ENCODE results near the gene MYRIP.

DNA sequence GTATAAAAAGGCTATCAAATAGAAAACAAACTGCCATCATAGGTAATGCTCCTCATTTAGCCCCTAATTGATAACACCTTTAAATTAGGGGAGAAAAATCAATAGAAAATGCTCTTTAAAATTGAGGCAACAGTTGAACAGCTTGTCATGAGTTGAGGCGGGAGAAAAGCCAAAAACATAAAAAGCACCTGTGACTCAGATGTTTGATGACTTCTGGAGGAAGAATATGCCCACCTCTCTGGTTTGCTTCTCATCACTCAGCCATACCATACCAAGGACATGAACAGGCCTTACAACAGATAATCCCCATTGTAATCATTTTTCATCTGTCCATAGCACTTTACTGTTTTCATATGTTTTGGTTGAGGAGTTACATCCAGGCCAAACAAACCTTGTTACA, 246.0 kb downstream of the MYRIP start:
- TF ChIP-seq, protein P1, sequence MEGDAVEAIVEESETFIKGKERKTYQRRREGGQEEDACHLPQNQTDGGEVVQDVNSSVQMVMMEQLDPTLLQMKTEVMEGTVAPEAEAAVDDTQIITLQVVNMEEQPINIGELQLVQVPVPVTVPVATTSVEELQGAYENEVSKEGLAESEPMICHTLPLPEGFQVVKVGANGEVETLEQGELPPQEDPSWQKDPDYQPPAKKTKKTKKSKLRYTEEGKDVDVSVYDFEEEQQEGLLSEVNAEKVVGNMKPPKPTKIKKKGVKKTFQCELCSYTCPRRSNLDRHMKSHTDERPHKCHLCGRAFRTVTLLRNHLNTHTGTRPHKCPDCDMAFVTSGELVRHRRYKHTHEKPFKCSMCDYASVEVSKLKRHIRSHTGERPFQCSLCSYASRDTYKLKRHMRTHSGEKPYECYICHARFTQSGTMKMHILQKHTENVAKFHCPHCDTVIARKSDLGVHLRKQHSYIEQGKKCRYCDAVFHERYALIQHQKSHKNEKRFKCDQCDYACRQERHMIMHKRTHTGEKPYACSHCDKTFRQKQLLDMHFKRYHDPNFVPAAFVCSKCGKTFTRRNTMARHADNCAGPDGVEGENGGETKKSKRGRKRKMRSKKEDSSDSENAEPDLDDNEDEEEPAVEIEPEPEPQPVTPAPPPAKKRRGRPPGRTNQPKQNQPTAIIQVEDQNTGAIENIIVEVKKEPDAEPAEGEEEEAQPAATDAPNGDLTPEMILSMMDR (IDR thresholded peaks at IDR 0.05) = no peak
- no peak for TF ChIP-seq POLR2A (IDR thresholded peaks at IDR 0.05)
